NCI-H1092 treated with DMSO at 0.1 percent for 48 hours (cell line): ENCODE data around the gene C15orf39.
"Not testable (repeated sequence)": the region's sequence is repeated elsewhere in the genome, so short reads cannot be mapped to it uniquely, and the experiment has no call there.

ENCODE experiments used
- DNase-seq: peaks from one replicate; lab custom pipeline; 2025; lab: John Stamatoyannopoulos, UW

C15orf39 gene

DNA sequence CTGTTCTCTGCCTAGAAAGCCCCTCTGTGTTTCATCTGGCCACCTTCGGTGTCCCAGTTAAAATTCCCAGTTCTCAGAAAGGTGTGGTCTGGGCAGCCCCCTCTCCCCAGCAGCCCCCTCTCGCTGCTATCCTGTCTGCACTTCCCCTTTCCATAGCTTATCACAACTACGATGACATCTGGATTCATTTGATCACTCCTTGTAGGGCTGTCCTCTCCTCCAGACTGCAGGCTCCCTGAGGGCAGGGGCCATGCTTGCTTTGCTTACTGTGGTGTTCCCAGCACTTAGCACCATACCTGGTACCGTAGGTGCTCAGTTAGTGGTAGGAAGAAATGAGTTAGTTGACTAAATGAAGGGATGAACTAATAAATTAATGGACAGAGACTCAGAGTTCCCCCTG is 30.2 kb downstream of the C15orf39 start:
- DNase-seq = no peak

GRCh38 chr15:75232252-75232813 is 30.7 kb downstream of the C15orf39 start:
- no peak for DNase-seq

GRCh38 chr15:75232826-75233503 is 31.3 kb downstream of the C15orf39 start:
- DNase-seq = no peak

DNA sequence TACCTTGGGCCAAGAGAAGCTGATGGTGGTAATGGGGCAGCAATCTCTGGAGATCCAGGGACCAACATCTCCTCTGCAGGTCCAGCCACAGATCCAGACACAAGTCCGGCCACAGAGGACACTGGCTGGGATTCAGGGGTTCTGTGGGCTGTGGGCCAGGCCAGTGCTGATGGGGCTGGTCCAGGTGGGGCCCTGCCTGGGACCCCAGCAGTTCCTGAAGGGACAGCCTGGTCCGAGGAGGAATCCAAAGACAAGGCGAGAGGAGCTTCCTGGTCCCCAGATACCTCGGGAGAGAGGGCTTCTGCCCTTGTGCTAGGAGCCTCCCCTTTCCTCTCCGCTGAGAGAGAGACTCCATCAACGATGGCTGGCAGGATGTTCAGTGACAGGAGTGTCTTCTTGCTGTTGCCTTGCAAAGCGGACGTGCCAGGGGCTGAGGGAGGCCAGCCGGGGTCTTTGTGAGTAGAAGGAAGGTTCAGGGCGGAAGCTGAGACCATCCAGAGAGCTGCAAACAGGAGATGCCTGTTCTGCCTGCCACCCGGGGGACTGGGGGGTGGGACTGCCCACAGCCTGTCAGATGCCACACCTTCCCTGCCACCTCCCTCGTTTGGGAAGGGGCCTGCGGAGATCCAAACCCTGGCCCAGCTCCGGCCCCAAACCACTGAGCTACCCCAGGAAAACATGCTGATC is 32.0 kb downstream of the C15orf39 start:
- no peak for DNase-seq

- DNase-seq = no peak
These were observed 32.6 kb downstream of the C15orf39 start for GRCh38 chr15:75234191-75234810.

- DNase-seq = no peak
These were observed 33.5 kb downstream of the C15orf39 start for GRCh38 chr15:75235051-75235673.

DNA sequence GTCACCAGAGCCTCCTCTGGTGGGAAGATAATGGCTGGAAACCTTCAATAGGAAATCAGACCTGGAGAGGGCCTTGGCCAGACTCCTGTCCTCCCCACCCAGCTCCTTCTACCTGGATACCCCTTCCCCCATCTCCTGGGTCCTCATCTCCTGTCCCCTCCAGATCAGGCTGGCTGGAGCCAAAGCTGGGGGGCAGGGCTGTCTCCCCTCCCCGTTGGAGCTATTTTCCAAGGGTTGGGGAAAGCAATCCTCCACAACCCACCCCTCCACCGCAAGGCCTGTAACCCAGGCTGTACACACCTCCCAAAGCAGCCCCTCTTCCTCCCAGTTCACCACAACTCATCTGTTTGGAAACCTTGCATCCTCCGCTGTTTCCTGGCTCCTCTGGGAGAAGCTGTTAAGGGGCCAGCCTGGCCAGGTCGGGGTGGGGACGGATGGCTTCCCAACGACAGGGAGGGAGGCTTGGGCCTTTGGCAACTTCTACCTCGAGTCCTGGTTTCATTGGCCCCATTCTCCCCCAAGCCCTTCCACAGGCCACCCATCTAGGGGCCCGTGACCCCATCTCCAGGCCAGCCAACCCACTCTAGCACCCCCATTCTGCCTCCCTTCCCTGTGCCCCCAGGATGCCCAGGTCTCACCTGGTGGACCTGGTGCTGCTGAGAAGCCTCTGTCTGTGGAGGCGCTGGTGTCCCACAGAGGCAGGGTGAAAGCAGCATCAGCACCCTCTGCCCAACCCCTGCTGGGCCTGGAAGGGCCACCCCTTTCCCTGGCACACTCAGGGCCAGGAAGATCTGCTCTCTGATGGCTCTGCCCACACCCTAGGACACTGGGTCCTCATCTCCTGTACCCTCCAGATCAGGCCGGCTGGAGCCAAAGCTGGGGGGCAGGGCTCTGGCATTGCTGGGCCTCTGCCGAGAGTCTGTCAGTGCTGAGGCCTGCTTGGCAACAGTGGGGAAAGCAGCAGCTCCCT is 34.4 kb downstream of the C15orf39 start:
- DNase-seq = no peak

DNA sequence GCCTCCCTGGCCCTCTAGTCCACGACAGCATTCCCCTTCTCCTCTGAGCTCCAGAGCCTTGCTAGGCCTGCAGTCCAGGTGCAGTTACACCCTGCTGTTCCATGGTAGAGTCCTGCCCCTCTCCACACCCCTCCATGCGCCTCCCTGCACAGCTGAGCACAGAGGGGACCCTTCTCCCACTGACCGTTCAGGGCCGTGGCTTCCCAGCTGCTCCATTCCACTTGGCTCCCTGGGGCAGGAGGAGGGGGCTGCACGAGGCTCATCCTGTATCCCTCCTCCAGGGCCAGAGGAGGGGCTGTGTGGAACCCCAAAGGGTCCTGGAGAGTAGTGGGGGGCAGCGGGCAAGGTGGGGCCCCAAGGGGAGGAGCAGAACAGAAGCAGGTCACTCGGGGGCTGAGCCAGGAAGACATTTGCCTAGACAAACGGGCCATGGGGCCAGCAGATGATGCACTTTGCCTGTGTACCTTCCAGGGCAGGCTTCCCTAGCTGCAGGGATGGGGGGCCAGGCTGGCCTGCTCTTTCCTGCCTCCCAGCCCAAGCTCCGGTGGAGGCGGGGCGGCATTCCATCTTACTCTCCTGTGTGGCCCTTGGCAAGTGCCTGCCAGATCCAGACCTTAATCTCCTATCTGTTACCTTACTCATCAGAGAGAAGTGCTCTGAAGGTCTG is 35.8 kb downstream of the C15orf39 start:
- DNase-seq = no peak

DNA sequence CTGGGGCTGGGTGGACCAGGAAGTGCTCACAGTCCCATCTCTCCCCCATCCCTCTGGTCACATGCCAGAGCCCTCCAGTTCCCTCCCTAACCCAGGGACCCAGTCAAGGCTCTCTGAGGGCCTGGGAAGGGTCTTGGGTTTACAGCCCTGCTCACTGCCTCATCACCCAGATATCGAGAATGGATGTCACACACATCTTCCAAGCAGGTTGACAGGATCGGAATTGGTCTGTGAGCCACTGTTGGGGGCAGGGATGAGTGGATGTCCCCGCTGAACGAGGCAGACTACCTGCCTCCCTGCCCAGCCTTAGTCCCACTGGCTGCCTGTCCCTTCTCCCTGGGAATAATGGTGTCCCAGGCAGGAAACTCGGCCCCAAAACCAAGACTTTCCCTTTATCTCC is 36.5 kb downstream of the C15orf39 start:
- no peak for DNase-seq

- not testable (repeated sequence) for DNase-seq
These were observed 44.1 kb downstream of the C15orf39 start for GRCh38 chr15:75245741-75246140.

DNA sequence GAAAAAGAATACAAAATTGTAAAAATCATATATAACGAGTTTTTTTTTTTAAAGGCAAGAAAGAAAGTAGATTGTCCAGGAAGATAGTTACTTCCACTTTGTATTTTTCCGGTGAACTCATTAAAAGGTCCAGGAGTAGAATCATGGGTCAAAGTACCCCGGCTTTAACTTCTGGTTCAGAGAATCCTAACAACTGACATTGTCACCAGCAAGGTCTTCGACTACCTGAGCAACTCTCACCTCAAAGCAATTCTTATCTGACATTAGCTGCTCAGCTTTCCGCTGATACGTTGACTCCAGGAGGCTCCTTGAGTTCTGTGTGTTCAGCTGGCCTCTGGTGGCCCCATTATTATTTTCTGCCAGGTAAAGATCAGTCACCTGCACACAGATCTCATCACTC is 47.3 kb downstream of the C15orf39 start:
- not testable (repeated sequence) for DNase-seq

DNA sequence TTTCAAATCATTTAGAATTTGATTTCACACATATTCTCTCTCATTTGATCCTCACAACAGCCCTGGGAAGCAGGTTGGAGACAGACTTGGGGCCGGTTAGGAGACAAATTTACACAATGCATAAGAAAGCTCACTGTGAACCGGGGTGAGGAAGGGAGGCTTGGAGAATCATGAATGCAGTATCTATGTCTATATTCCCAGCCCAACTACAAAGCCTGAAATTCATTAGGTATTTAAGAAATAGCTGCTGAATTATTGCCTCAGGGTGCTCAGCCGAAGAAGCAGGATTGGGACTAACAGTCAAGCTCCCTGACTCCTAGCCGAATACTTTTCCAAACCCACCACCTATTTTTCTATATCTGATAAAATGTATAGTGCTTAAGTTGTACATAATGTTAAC is 48.0 kb downstream of the C15orf39 start:
- DNase-seq = no peak

GRCh38 chr15:75251343-75251742 is 49.7 kb downstream of the C15orf39 start:
- not testable (repeated sequence) for DNase-seq

DNA sequence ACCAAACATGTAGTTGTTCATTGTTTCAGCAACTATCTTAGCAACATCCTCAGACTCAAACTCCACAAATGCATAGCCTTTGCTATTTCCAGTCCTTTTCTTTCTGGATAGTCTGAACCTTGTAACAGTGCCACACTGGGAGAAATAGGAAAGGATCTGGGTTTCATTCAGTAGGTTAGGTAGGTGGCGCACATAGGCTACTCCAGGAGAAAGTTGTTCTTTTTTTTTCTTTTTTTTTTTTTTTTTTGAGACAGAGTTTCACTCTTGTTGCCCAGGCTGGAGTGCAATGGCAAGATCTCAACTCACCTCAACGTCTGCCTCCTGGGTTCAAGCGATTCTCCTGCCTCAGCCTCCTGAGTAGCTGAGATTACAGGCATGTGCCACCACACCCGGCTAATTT is 50.6 kb downstream of the C15orf39 start:
- DNase-seq = not testable (repeated sequence)

DNA sequence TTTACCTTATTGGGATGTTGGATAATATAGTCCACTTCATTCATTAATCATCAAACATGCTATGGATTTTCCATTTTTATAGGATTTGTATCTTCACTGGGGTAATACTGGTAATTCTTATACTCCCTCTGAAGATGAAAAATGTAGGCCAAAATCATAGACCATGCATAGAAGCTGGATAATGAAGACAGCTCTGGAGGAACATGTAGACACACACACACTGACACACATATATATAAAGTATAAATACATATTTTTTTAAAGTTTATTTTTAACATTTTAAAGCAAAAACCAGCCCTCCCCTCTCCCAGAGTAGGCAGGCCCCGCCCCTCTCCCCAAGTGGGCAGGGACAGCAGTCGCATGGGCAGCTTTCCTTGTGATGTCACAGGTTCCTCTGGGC is 56.4 kb downstream of the C15orf39 start, which contains the start of gene GOLGA6C:
TSS of gene GOLGA6C (plus strand) at position 301 of the 400 bp plus-strand sequence. CDS start 265 bp downstream, outside the sequence.
- DNase-seq = not testable (repeated sequence)

- DNase-seq = not testable (repeated sequence)
These were observed 57.1 kb downstream of the C15orf39 start for GRCh38 chr15:75258620-75259343.

DNA sequence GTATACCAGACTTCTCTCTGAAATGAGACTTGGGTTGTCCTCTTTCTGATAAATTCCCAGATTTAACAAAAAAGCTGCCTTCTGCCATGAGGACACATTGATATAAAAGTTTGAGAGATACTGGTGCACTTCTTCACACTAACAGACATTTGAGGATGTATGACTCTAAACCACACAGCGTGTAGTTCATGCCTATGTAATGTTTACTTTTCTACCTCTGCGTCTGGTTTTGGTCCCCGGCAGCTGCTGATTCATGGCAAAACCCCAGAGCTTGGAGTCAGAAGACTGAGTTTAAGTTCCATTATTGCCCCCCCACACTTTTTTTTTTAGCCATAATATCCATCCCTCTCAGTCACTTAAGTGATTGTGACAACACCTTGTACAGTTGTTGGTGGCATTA is 58.2 kb downstream of the C15orf39 start:
- DNase-seq = not testable (repeated sequence)
